Measurements from ENCODE around the gene CYP2F1.
"Not testable (repeated sequence)": the region's sequence is repeated elsewhere in the genome, so short reads cannot be mapped to it uniquely, and the experiment has no call there.

CYP2F1 gene

DNA sequence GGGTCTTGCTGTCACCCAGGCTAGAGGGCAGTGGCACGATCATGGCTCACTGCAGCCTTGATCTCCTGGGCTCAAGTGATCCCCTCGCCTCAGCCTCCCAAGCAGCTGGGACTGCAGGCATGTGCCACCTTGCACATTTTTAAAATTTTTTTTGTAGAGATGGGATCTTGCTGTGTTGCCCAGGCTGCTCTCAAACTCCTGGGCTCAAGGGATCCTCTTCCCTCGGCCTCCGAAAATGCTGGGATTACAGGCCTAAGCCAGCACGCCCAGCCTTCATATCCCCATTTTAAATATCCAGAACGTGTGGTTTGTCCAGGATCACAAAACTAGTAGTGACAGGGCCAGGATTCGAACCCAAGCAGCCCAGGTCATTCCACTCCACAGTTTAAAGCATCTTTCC, 13.1 kb downstream of the CYP2F1 start:
- H3K4me3 ChIP-seq (ENCODE audit: low read depth, low read length); H3K27me3 ChIP-seq (ENCODE audit: control insufficient read depth, insufficient read depth, low read length); H3K9ac ChIP-seq (ENCODE audit: low read depth, low read length); H3K36me3 ChIP-seq (ENCODE audit: control insufficient read depth, insufficient read depth, low read length); H3K4me1 ChIP-seq (ENCODE audit: control insufficient read depth, insufficient read depth, low read length); H3K9me3 ChIP-seq (ENCODE audit: control insufficient read depth, insufficient read depth, low read length): not testable (repeated sequence)
- H3K27ac ChIP-seq (ENCODE audit: low read depth, low read length): peak overlapping the region; percentile 28

DNA sequence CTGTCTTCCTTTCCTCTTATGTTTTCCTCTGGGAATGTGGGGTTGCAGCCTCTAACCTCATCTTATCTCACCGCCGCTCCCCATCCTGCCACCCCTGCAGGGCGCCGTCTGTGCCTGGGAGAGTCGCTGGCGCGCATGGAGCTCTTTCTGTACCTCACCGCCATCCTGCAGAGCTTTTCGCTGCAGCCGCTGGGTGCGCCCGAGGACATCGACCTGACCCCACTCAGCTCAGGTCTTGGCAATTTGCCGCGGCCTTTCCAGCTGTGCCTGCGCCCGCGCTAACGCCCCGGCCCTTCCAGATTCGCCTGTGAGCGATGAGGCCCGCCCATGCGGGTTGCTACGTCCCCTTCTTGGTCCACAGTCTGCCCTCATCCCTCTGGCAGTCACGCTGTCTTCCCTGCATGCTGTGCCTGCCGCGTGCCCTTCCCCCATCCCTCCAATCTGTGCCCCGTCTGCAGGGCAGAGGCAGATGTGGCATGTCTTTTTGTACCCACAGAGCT, 13.6 kb downstream of the CYP2F1 start:
- not testable (repeated sequence) for H3K4me3 ChIP-seq (ENCODE audit: low read depth, low read length); H3K36me3 ChIP-seq (ENCODE audit: control insufficient read depth, insufficient read depth, low read length); H3K4me1 ChIP-seq (ENCODE audit: control insufficient read depth, insufficient read depth, low read length); H3K9me3 ChIP-seq (ENCODE audit: control insufficient read depth, insufficient read depth, low read length); H3K27me3 ChIP-seq (ENCODE audit: control insufficient read depth, insufficient read depth, low read length); H3K27ac ChIP-seq (ENCODE audit: low read depth, low read length); H3K9ac ChIP-seq (ENCODE audit: low read depth, low read length)

DNA sequence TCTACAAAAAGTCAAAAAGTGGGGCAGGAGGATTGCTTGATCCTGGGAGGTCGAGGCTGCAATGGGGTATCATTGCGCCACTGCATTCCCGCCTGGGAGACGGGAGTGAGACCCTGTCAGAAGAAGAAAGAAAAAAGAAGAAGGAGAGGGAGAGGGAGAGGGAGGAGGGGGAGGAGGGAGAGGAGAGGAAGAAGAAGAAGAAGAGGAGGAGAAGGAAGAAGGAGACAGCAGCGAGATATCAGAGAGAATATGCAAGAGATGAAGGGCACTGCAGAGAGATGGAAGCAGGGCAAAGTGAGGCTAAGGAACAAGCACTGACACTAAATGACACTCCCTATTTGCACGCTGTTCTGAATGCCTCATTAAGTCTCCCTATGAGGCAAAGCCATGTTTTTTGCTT, 14.5 kb downstream of the CYP2F1 start:
- H3K9ac ChIP-seq (ENCODE audit: low read depth, low read length): no peak overlapping the region
- H3K36me3 ChIP-seq (ENCODE audit: control insufficient read depth, insufficient read depth, low read length): no peaks in the 10 kb centered on the region
- 0 out of 2 replicates have a peak, but pooled peaks cover 6% of the 10 kb centered on the region for H3K27me3 ChIP-seq (ENCODE audit: control insufficient read depth, insufficient read depth, low read length)
- H3K9me3 ChIP-seq (ENCODE audit: control insufficient read depth, insufficient read depth, low read length): no peaks in the 10 kb centered on the region
- H3K27ac ChIP-seq (ENCODE audit: low read depth, low read length): no peak overlapping the region
- H3K4me3 ChIP-seq (ENCODE audit: low read depth, low read length): no peak overlapping the region
- no peaks in the 10 kb centered on the region for H3K4me1 ChIP-seq (ENCODE audit: control insufficient read depth, insufficient read depth, low read length)

GRCh38 chr19:41131186-41131585, 17.0 kb downstream of the CYP2F1 start:
- Histone ChIP-seq H3K9me3 (ENCODE audit: control insufficient read depth, insufficient read depth, low read length) (no peaks in the 10 kb centered on the region), H3K4me1 (ENCODE audit: control insufficient read depth, insufficient read depth, low read length) (no peaks in the 10 kb centered on the region), H3K4me3 (ENCODE audit: low read depth, low read length) (no peak overlapping the region), H3K9ac (ENCODE audit: low read depth, low read length) (no peak overlapping the region), H3K27ac (ENCODE audit: low read depth, low read length) (no peak overlapping the region), H3K36me3 (ENCODE audit: control insufficient read depth, insufficient read depth, low read length) (no peaks in the 10 kb centered on the region), H3K27me3 (ENCODE audit: control insufficient read depth, insufficient read depth, low read length) (0 out of 2 replicates have a peak, but pooled peaks cover 6% of the 10 kb centered on the region)

GRCh38 chr19:41133260-41133659, 19.0 kb downstream of the CYP2F1 start:
- no peak overlapping the region for H3K27ac ChIP-seq (ENCODE audit: low read depth, low read length)
- no peak overlapping the region for H3K9ac ChIP-seq (ENCODE audit: low read depth, low read length)
- no peak overlapping the region for H3K4me3 ChIP-seq (ENCODE audit: low read depth, low read length)
- no peaks in the 10 kb centered on the region for H3K36me3 ChIP-seq (ENCODE audit: control insufficient read depth, insufficient read depth, low read length)
- 0 out of 2 replicates have a peak, but pooled peaks cover 6% of the 10 kb centered on the region for H3K27me3 ChIP-seq (ENCODE audit: control insufficient read depth, insufficient read depth, low read length)
- H3K4me1 ChIP-seq (ENCODE audit: control insufficient read depth, insufficient read depth, low read length): no peaks in the 10 kb centered on the region
- no peaks in the 10 kb centered on the region for H3K9me3 ChIP-seq (ENCODE audit: control insufficient read depth, insufficient read depth, low read length)

DNA sequence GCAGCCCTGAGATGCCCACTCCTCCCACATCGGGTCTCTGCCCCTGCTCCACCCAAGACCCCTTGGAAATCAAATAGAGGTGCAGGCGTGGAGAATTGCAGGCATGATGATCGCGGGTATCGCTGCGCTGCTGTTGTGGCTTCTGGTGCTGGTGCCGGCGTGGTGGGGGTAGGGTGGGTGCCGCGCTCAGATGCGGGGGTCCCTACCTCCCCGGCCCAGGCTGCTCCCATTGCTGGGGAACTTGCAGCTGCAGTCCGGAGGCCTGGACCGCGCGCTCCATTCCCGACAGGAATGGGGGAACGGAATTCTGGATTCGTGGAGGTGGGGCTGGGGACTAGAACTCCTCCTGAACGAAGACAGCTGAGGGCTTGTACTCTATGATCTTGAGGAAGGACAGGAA, 20.4 kb downstream of the CYP2F1 start:
- Histone ChIP-seq H3K4me3 (ENCODE audit: low read depth, low read length) (no peak overlapping the region), H3K9ac (ENCODE audit: low read depth, low read length) (no peak overlapping the region), H3K9me3 (ENCODE audit: control insufficient read depth, insufficient read depth, low read length) (no peaks in the 10 kb centered on the region), H3K4me1 (ENCODE audit: control insufficient read depth, insufficient read depth, low read length) (no peaks in the 10 kb centered on the region), H3K36me3 (ENCODE audit: control insufficient read depth, insufficient read depth, low read length) (no peaks in the 10 kb centered on the region), H3K27ac (ENCODE audit: low read depth, low read length) (no peak overlapping the region), H3K27me3 (ENCODE audit: control insufficient read depth, insufficient read depth, low read length) (no peaks in the 10 kb centered on the region)

- not testable (repeated sequence) for H3K9ac ChIP-seq (ENCODE audit: low read depth, low read length); H3K36me3 ChIP-seq (ENCODE audit: control insufficient read depth, insufficient read depth, low read length); H3K9me3 ChIP-seq (ENCODE audit: control insufficient read depth, insufficient read depth, low read length); H3K27me3 ChIP-seq (ENCODE audit: control insufficient read depth, insufficient read depth, low read length); H3K4me1 ChIP-seq (ENCODE audit: control insufficient read depth, insufficient read depth, low read length)
- H3K27ac ChIP-seq (ENCODE audit: low read depth, low read length): peak overlapping the region; percentile 47
- H3K4me3 ChIP-seq (ENCODE audit: low read depth, low read length): peak overlapping the region; percentile 70
Measured at GRCh38 chr19:41135390-41136384, 21.5 kb downstream of the CYP2F1 start.

DNA sequence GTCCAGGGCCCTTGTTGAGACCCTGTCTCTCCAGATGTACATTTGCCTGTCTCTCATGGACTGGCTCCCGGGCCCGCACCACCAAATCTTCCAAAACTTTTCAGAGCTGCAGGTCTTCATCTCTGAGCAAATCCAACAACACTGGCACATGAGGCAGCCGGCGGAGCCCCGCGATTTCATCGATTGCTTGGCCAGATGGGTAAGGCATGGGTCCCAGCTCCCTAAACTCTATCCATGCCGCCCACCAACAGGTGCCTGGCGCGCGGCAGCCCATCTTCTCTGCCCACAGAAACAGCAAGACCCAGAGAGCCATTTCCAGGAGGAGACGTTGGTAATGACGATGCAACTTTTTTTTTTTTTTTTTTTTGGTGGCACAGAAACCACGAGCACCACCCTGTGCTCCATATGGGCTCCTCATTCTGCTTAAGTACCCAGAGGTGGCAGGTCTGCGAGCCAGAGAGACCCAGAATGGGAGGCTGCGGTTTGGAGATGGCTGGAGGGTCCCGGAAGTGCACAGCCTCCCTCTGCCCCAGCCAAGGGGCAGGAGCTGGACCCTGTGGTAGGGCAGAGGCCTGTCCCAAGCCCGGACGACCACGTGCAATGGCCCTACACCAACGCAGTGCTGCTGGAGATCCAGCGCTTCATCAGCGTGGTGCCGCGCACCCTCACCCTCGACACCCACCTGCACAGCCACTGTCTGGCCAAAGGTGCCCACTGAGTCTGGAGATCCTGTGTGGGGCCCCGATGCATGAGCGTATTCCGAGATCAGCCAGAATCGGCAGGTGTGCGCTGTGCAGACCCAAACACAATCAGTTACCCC, 22.6 kb downstream of the CYP2F1 start:
- Histone ChIP-seq H3K27ac (ENCODE audit: low read depth, low read length) (no peak overlapping the region), H3K4me1 (ENCODE audit: control insufficient read depth, insufficient read depth, low read length) (no peaks in the 10 kb centered on the region), H3K4me3 (ENCODE audit: low read depth, low read length) (no peak overlapping the region), H3K9me3 (ENCODE audit: control insufficient read depth, insufficient read depth, low read length) (no peaks in the 10 kb centered on the region), H3K36me3 (ENCODE audit: control insufficient read depth, insufficient read depth, low read length) (no peaks in the 10 kb centered on the region), H3K27me3 (ENCODE audit: control insufficient read depth, insufficient read depth, low read length) (no peaks in the 10 kb centered on the region), H3K9ac (ENCODE audit: low read depth, low read length) (no peak overlapping the region)

GRCh38 chr19:41144403-41144802, 30.2 kb downstream of the CYP2F1 start:
- no peak overlapping the region for H3K27ac ChIP-seq (ENCODE audit: low read depth, low read length)
- H3K27me3 ChIP-seq (ENCODE audit: control insufficient read depth, insufficient read depth, low read length): no peaks in the 10 kb centered on the region
- no peaks in the 10 kb centered on the region for H3K9me3 ChIP-seq (ENCODE audit: control insufficient read depth, insufficient read depth, low read length)
- H3K36me3 ChIP-seq (ENCODE audit: control insufficient read depth, insufficient read depth, low read length): no peaks in the 10 kb centered on the region
- no peak overlapping the region for H3K4me3 ChIP-seq (ENCODE audit: low read depth, low read length)
- H3K9ac ChIP-seq (ENCODE audit: low read depth, low read length): no peak overlapping the region
- H3K4me1 ChIP-seq (ENCODE audit: control insufficient read depth, insufficient read depth, low read length): no peaks in the 10 kb centered on the region

GRCh38 chr19:41149831-41150230, 35.6 kb downstream of the CYP2F1 start:
- no peaks in the 10 kb centered on the region for H3K27me3 ChIP-seq (ENCODE audit: control insufficient read depth, insufficient read depth, low read length)
- H3K4me1 ChIP-seq (ENCODE audit: control insufficient read depth, insufficient read depth, low read length): no peaks in the 10 kb centered on the region
- H3K9ac ChIP-seq (ENCODE audit: low read depth, low read length): no peak overlapping the region
- no peaks in the 10 kb centered on the region for H3K36me3 ChIP-seq (ENCODE audit: control insufficient read depth, insufficient read depth, low read length)
- no peak overlapping the region for H3K4me3 ChIP-seq (ENCODE audit: low read depth, low read length)
- no peak overlapping the region for H3K27ac ChIP-seq (ENCODE audit: low read depth, low read length)
- no peaks in the 10 kb centered on the region for H3K9me3 ChIP-seq (ENCODE audit: control insufficient read depth, insufficient read depth, low read length)

GRCh38 chr19:41150986-41151385, 36.8 kb downstream of the CYP2F1 start:
- not testable (repeated sequence) for H3K36me3 ChIP-seq (ENCODE audit: control insufficient read depth, insufficient read depth, low read length); H3K27ac ChIP-seq (ENCODE audit: low read depth, low read length); H3K9me3 ChIP-seq (ENCODE audit: control insufficient read depth, insufficient read depth, low read length); H3K9ac ChIP-seq (ENCODE audit: low read depth, low read length); H3K27me3 ChIP-seq (ENCODE audit: control insufficient read depth, insufficient read depth, low read length); H3K4me1 ChIP-seq (ENCODE audit: control insufficient read depth, insufficient read depth, low read length); H3K4me3 ChIP-seq (ENCODE audit: low read depth, low read length)

Data from HUES48 (cell line).